ENCODE results near the gene SRBD1. TPM values are rescaled to one million over a fixed set of nuclear protein-coding genes. Genes with fewer than 3 reads are reported as not detected.

SRBD1 gene
- 9.8 and 18.2 TPM in 2 replicates for total RNA-seq (2014; rRNA removed; shearing (Covaris generic))

DNA sequence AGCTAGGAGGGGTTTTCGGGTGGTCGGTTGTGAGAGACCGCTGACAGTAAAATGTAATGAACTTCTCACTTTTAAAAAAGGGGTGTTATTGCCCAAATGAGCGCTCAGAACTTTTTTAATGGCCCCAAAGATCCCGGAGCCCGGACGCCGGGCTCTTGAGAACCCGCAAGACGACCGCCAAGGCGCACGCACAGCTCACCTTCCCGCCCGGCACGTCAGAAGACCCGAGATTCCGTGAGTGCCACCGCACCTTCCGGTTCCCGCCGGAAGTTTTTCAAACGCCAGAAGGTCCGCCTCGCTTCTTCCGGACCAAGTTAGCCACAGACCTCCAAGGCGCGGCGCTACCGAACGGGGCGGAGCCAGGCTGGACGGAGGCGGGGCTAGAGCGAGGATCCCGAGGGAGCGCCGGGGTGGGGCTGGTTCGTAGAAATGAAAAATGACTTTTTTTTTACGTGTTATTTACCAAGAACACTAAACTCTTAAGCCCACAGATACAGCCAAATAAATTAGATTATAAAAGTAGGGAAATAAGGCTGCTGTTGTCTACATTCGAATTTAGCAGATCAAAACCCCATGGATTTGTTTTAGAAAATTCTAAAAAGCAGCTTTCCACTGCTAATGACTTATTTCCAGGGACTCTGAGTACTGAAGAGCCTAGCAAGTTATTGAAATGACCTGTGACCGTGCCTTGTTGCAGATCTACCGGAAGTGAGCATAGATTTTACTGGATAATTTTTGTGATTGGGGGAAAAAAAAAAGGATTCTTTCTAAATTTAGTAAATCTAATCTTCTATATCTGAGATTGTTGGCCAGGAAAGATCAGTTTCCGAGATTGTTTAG lies at the start of gene SRBD1:
SRBD1 (minus strand) TSS at position 248 of the 840 bp plus-strand sequence. CDS start 5,826 bp downstream, outside the sequence.
- DNase-seq (ENCODE audit: low read depth) = peak; percentile 94

- no peak for DNase-seq (ENCODE audit: low read depth)
These were observed 43.2 kb upstream of the SRBD1 start for GRCh38 chr2:45654250-45654649.

DNA sequence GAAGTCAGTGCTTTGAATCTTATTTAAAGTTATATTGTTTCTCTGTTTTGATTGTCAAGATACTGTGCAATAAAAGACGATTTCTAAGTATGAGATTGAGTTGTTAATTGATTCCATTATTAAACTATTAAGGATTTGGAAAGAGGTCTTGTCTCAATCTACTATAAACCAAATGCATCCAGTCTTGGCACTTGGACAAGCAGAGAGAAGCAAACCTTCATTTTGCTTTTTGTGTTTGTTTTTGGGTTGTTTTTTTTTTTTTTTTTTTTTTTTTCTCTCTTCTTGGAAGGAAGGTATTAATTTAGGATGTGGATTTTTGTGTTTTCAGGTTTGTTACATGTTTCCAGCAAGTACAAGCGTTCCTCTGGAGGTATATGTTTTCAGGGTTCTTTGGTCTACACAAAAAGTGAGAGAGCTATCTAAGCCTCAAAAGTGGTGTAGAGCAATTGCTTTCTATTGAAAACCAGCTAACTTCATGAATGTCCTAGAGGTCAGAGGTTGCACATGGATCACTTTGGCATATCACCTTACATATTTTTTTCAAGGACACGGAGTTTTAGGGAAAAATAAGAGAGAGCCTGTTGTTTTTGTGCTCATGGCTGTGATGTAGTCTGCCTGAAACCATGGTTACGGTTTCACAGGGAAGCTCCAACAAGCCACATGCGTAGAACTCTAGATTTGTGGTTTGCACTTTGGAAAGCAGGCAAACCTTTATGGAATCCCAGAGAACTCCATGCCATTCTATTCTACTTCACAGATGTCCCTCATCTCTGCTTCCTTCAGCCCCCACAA lies 42.3 kb upstream of the SRBD1 start:
- DNase-seq (ENCODE audit: low read depth) = peak; percentile 10

GRCh38 chr2:45652090-45653031 lies 41.3 kb upstream of the SRBD1 start:
- peak; percentile 36 for DNase-seq (ENCODE audit: low read depth)

- peak; percentile 38 for DNase-seq (ENCODE audit: low read depth)
These were observed 40.5 kb upstream of the SRBD1 start, which contains the start of gene PRKCE for GRCh38 chr2:45651415-45652089. PRKCE (plus strand) TSS chr2:45651675.

- DNase-seq (ENCODE audit: low read depth) = peak; percentile 93
These were observed 39.9 kb upstream of the SRBD1 start for GRCh38 chr2:45650851-45651414.

- peak; percentile 54 for DNase-seq (ENCODE audit: low read depth)
These were observed 39.1 kb upstream of the SRBD1 start for GRCh38 chr2:45649858-45650811.

- DNase-seq (ENCODE audit: low read depth) = no peak
These were observed 38.4 kb upstream of the SRBD1 start for GRCh38 chr2:45649462-45649857.

DNA sequence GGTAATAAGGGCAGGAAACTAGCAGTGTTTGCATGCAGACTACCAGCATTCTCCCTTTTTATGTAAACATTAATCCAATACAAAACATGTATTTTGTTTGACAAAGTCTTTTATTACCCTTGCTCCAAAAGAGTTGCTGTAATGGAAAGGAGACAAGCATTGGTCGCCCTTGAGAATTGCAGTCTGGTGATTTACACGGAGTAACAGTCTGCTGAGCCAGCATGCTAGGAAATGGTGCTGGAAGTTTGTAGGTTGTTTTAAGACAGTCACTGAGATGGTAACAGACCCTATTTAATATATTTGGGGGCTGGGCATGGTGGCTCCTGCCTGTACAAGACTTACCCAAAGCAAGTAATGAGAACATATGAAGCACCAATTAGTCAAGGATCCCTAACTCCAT lies 37.6 kb upstream of the SRBD1 start:
- DNase-seq (ENCODE audit: low read depth) = no peak

DNA sequence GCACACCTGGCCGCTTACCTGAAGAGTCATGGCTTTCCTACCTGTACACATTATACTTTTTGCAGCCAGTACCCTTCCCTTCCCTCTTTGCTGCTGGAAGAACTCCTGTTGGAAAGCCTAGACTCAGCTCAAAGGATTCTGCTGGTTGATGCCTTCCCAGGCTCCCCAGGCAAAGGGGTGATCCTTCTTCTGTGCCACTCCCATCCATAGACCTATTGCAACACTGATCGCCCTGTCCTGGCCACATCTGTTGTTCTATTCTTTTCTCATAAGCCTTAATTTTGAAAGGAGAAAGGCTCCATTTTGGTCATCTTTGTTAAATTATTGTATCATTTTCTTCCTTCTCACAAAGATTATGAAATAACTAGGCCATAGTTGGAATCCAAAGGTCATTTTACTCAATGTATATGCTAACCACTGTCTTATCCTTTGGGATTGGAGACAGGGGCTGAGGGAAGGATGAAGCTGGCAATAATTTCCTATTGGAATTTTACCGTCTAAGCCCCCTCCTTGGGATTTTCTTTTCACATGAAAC lies 37.0 kb upstream of the SRBD1 start:
- DNase-seq (ENCODE audit: low read depth) = no peak

DNA sequence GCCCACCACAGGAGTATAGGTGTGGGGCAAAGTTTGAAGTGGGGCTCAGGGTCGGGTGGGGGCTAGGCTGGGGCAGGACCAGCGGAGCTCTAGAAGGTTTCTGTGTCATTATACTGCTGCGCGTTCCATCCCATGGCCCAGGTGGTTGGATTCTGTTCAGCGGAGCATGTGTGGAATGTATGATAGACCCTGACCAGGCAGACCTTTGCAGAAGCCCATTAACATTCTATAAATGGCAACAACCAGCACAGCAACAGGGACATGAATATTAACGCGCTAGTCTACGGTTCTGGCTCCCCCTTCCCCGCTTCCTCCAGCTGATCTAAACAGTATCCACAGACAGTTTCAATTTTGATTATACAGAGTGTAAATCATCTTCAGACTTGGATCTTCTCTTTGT lies 36.3 kb upstream of the SRBD1 start:
- DNase-seq (ENCODE audit: low read depth) = no peak

DNA sequence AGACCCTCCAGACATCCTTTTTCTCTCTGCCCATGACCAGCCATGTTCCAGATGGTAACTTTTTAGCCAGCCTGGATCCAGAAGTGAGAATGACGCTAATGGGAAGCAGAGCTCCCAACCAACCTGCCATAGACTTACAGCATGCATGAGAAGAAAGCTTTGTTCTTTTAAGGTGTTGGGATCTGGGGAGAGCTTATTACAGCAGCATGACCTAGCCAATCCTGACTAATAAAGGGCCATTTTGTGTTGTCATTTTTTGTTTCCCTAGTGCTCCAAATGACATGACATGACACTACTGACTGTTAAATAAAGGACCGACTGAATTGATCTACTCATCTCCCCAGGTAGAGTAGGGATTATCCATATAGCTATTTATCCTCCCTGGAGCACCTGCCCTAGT lies 35.2 kb upstream of the SRBD1 start:
- DNase-seq (ENCODE audit: low read depth) = no peak

DNA sequence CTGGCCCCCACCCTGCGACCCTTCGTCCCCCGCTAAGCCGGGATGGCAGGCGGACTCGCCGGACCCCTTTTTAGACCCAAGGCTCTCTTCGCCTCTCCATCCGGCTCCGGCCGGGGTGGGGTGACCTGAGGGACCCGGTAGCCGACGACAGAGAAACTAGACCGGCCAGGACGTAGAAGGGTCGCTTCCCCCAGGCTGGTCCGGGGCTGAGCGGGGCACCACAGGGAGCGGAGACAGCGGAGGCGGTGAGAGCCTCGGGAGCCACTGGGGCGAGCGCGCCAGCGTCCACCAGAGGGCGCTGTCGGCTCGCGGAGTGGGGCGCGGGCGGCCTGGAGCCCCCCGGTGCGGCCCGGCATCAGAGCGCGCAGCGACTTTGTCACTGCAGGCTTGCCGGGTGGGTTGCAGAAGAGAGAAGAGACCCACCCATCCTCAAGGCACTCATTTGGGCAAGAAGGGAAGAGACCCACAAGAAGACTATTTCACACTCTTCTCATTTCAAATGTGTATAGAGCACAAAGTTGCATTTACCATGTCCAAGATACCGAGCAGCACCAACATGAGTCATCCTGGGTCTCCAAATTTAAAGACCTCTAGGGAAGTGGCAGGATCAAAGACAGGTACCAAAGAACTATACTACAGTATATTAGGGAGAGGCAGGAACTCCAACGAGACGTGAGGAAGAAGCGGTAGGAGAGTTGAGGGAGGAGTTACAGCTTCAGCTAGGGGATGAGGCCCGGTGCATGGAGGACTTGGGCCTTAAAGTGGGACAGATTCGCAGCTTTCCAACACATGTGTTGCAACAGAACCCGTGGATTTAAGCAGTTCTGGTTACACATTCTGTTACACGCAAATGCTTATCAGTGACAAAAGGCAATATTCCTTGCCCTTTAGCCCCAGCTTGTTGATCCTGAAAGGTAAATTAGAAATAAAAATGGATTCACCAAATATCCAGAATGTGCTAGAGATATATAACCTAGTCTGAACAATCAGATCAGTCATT lies 32.8 kb upstream of the SRBD1 start:
- DNase-seq (ENCODE audit: low read depth) = peak; percentile 51

GRCh38 chr2:45643095-45643494 lies 32.0 kb upstream of the SRBD1 start:
- DNase-seq (ENCODE audit: low read depth) = peak; percentile 12

GRCh38 chr2:45640576-45640975 lies 29.5 kb upstream of the SRBD1 start:
- DNase-seq (ENCODE audit: low read depth) = no peak

- DNase-seq (ENCODE audit: low read depth) = peak; percentile 85
These were observed 26.4 kb upstream of the SRBD1 start for GRCh38 chr2:45637440-45637839.

- DNase-seq (ENCODE audit: low read depth) = no peak
These were observed 24.9 kb upstream of the SRBD1 start for GRCh38 chr2:45636008-45636407.

GRCh38 chr2:45634223-45634622 lies 23.2 kb upstream of the SRBD1 start:
- DNase-seq (ENCODE audit: low read depth) = no peak
